ENCODE measurements around the gene PCDHGA4.

DNA sequence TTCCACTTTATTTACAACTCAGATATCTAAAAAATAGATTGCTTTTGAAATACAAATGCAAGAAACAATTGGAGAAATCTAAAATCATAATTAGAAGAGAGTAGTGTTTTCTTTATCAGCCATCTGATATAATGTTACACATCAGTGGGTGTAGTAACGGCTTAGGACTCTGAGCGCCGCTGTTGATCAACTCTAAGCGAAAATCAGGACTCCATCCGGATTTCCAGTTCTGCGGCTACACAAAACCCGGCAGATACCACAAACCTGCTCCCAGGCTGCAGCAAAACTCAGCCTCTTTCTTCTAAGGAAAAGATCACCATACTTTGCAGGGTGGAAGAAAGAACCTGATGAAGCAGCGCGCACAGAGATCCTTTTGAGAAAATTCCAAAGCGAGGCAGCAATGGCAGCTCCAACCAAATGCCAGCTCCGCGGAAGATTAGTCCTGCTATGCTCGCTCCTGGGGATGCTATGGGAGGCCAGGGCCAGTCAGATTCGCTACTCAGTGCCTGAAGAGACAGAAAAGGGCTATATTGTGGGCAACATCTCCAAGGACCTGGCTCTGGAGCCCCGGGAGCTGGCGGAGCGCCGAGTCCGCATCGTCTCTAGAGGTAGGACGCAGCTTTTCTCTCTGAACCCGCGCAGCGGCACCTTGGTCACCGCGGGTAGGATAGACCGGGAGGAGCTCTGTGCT lies 47.9 kb downstream of the PCDHGA4 start, which contains the start of gene PCDHGA9:
- TF ChIP-seq POLR2A (IDR thresholded peaks at IDR 0.05), result no peak
- TF ChIP-seq, protein P1, sequence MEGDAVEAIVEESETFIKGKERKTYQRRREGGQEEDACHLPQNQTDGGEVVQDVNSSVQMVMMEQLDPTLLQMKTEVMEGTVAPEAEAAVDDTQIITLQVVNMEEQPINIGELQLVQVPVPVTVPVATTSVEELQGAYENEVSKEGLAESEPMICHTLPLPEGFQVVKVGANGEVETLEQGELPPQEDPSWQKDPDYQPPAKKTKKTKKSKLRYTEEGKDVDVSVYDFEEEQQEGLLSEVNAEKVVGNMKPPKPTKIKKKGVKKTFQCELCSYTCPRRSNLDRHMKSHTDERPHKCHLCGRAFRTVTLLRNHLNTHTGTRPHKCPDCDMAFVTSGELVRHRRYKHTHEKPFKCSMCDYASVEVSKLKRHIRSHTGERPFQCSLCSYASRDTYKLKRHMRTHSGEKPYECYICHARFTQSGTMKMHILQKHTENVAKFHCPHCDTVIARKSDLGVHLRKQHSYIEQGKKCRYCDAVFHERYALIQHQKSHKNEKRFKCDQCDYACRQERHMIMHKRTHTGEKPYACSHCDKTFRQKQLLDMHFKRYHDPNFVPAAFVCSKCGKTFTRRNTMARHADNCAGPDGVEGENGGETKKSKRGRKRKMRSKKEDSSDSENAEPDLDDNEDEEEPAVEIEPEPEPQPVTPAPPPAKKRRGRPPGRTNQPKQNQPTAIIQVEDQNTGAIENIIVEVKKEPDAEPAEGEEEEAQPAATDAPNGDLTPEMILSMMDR (IDR thresholded peaks at IDR 0.05), result peak in 1 of 7 experiments; percentile 10
- TF ChIP-seq POLR2AphosphoS5 (IDR thresholded peaks at IDR 0.05), result no peak
